ENCODE measurements around the gene CDC6. TPM values are rescaled to one million over a fixed set of nuclear protein-coding genes. Genes with fewer than 3 reads are reported as not detected.

Gene CDC6
- total RNA-seq, 6 experiments from 2014 or later, result 0.42 to 9.1 (median 3.1) TPM

DNA sequence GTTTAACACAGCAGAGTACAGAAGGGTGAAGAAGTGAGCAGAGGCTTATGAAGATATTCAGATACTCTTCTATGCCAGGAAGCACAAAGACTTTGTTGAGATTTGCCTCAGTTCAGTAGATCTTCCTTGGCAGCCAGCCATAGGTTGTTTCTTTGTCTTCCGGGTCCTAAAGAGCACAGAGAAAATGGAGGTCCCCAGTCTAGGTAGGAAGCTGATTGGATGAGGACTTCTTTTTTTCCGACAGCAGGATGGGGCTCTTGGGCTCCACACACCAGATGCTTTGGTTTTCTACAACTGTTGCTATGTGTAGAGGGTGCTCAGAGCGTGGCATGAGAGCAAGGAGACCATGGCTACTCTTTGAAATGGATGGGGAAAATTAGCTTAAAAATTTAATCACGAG lies 8.3 kb upstream of the CDC6 start:
- TF ChIP-seq, protein P1, sequence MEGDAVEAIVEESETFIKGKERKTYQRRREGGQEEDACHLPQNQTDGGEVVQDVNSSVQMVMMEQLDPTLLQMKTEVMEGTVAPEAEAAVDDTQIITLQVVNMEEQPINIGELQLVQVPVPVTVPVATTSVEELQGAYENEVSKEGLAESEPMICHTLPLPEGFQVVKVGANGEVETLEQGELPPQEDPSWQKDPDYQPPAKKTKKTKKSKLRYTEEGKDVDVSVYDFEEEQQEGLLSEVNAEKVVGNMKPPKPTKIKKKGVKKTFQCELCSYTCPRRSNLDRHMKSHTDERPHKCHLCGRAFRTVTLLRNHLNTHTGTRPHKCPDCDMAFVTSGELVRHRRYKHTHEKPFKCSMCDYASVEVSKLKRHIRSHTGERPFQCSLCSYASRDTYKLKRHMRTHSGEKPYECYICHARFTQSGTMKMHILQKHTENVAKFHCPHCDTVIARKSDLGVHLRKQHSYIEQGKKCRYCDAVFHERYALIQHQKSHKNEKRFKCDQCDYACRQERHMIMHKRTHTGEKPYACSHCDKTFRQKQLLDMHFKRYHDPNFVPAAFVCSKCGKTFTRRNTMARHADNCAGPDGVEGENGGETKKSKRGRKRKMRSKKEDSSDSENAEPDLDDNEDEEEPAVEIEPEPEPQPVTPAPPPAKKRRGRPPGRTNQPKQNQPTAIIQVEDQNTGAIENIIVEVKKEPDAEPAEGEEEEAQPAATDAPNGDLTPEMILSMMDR (IDR thresholded peaks at IDR 0.05), result no peak
- no peak for TF ChIP-seq POLR2A (IDR thresholded peaks at IDR 0.05)
- peaks cover 0 to 12% (median 6%) of the 10 kb centered on the region in 4 donors for H3K4me1 ChIP-seq
- ATAC-seq (no peak), DNase-seq (no peak)
- no peaks in the 10 kb centered on the region for H3K27me3 ChIP-seq
- 89% methylated on average over 3 of the region's 4 CpGs for WGBS (ENCODE audit: insufficient coverage, low coverage, low lambda C conversion rate, missing lambda C conversion rate)
- no peaks in the 10 kb centered on the region for H3K9me3 ChIP-seq
- intact Hi-C loops (cut with DNase I), result loop anchor here in 1 of 2 donors (5.0 kb wide), 1 partner anchor 57 kb away; no protein-coding TSS in a partner anchor
- peaks cover 11 to 55% (median 26%) of the 10 kb centered on the region in 4 donors for H3K36me3 ChIP-seq
- H3K27ac ChIP-seq, result no peak overlapping the region
- no peak overlapping the region for H3K4me3 ChIP-seq

DNA sequence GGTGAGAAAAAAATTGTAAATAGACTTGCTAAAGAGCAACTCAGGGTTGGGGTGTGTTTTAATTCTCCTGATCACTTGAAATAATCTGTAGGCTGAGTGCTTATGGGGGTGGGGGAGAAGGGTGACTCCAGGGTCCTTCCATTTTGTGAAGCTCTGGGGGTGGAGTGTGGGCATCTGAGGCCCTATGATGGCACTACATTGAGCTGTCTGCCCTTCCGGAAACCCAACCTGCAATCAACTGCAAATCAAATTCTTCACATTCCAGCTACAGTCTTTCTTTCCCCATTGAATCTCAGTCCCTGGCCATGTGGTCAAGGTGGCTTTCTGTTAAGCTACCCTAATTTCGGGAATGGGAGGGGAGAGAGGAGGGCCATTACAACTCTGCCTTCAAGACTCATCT lies 6.0 kb upstream of the CDC6 start:
- ATAC-seq, result no peak
- H3K9me3 ChIP-seq, result no peaks in the 10 kb centered on the region
- no peaks in the 10 kb centered on the region for H3K27me3 ChIP-seq
- H3K4me3 ChIP-seq, result no peak overlapping the region
- intact Hi-C loops (cut with DNase I), result no loop called here
- H3K36me3 ChIP-seq, result peaks cover 6 to 35% (median 17%) of the 10 kb centered on the region in 4 donors
- no peak for DNase-seq
- H3K4me1 ChIP-seq, result peaks cover 0 to 25% (median 8%) of the 10 kb centered on the region in 4 donors
- no peak overlapping the region for H3K27ac ChIP-seq
- 91% methylated on average over 2 of the region's 2 CpGs for WGBS (ENCODE audit: insufficient coverage, low coverage, low lambda C conversion rate, missing lambda C conversion rate)
- no peak for TF ChIP-seq POLR2A (IDR thresholded peaks at IDR 0.05)
- TF ChIP-seq, protein P1 (IDR thresholded peaks at IDR 0.05), result no peak

DNA sequence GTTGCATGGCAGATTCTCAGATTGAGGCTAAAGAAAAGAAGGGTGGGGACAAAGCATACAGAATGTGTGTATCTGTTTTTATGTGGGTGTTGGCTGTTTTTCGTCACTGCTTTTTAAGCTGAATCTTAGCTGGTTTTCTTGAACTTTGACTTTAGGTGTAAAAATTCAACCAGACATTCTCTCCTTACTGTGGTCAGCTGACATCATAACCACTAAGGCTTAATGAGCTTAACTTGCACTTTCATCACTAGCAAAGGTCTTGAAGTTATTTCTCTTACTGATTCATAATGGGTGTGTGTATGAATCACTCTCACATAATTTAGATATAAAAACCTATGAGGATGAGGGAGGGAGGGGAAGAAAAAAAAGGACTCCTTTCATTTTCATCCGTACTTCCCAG lies 4.0 kb upstream of the CDC6 start:
- DNase-seq, result no peak
- peak in 1 of 4 donors; percentile 1 for ATAC-seq
- H3K4me1 ChIP-seq, result peaks cover 0 to 36% (median 8%) of the 10 kb centered on the region in 4 donors
- TF ChIP-seq, protein P1 (IDR thresholded peaks at IDR 0.05), result no peak
- no peak for TF ChIP-seq POLR2A (IDR thresholded peaks at IDR 0.05)
- intact Hi-C loops (cut with DNase I), result no loop called here
- H3K27ac ChIP-seq, result peak overlapping the region in 2 of 3 donors; percentile 14 to 39
- H3K4me3 ChIP-seq, result peak overlapping the region in 1 of 3 donors; percentile 29
- no peaks in the 10 kb centered on the region for H3K27me3 ChIP-seq
- WGBS (ENCODE audit: insufficient coverage, low coverage, low lambda C conversion rate, missing lambda C conversion rate), result 15% methylated on average over 2 of the region's 2 CpGs
- no peaks in the 10 kb centered on the region for H3K9me3 ChIP-seq
- peaks cover 0 to 16% (median 4%) of the 10 kb centered on the region in 4 donors for H3K36me3 ChIP-seq

DNA sequence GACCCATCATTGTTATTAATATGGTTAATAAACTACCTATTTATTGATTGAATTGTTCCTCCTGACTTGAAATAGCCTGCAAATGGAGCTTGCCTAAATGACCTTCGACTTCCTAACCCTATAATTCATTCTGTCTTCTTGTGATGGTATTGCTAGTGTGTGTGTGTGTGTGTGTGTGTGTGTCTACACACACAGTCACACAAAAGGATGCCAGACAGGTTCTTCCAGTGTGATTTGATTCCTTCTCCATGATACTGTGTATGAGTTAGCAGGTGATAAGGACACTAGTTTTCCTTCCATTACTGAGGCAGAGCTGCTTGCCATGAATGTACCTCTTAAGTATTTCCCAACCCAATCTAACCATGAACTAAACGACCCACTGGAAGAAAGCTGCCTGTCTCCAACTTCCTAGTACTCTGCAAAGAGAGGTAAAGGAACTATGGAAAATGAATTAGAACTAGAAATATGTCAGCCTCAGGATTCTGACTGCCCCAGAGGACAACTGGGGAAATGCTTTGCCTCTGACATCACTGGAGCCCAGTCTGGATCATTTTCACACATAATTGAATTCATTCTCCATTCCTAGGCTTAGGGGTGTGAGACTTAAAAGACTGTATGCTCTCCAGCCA lies 3.5 kb upstream of the CDC6 start:
- no peaks in the 10 kb centered on the region for H3K9me3 ChIP-seq
- no peaks in the 10 kb centered on the region for H3K27me3 ChIP-seq
- TF ChIP-seq, protein P1 (IDR thresholded peaks at IDR 0.05), result peak in 1 of 4 donors; percentile 14
- no peak for TF ChIP-seq POLR2A (IDR thresholded peaks at IDR 0.05)
- 13% methylated on average over 2 of the region's 2 CpGs for WGBS (ENCODE audit: insufficient coverage, low coverage, low lambda C conversion rate, missing lambda C conversion rate)
- intact Hi-C loops (cut with DNase I), result no loop called here
- H3K36me3 ChIP-seq, result peaks cover 0 to 10% (median 0%) of the 10 kb centered on the region in 4 donors
- ATAC-seq (no peak), DNase-seq (no peak)
- peak overlapping the region in 1 of 3 donors; percentile 29 for H3K4me3 ChIP-seq
- peaks cover 0 to 36% (median 8%) of the 10 kb centered on the region in 4 donors for H3K4me1 ChIP-seq
- H3K27ac ChIP-seq, result peak overlapping the region in 1 of 3 donors; percentile 14

Data from right lobe of liver (tissue), 6 donors.